Heart right ventricle (tissue), 16 donors: Measurements from ENCODE around the gene HIGD1B. TPM values are rescaled to one million over a fixed set of nuclear protein-coding genes. Genes with fewer than 3 reads are reported as not detected.
A peak's percentile ranks its signal among the peaks of the same experiment; 100 is the strongest.

ENCODE experiments used
- ATAC-seq, 8 donors: fragments of 200-7000 bp; cut with Tn5 transposase; one replicate each; pipeline ENCODE4 v1.9.1; 2020; ENCODE audit warnings: mild to moderate bottlenecking in 8 of 8, moderate library complexity in 8 of 8, moderate number of reproducible peaks in 1 of 8
- DNase-seq, 2 donors: peaks; one replicate each; pipeline ENCODE4 v3.0.0-alpha.2; 2020
- H3K27ac ChIP-seq, 10 donors: fragments of 200-600 bp; sonication (generic) in 2 of 10; one replicate each; pipeline versions ENCODE4 v1.5.0 to v1.8.0; 2020 to 2022; ENCODE audit warnings: mild to moderate bottlenecking in 3 of 10
- H3K27me3 ChIP-seq, 7 donors: fragments of 200-600 bp; one replicate each; pipeline ENCODE4 v1.8.0; 2021 to 2022; ENCODE audit warnings: mild to moderate bottlenecking in 2 of 7
- H3K36me3 ChIP-seq, 9 donors: fragments of 200-600 bp; sonication (generic) in 1 of 9; one replicate each; pipeline versions ENCODE4 v1.5.0 to v1.8.0; 2020 to 2022; ENCODE audit warnings: mild to moderate bottlenecking in 2 of 9
- H3K4me1 ChIP-seq, 9 donors: fragments of 200-600 bp; sonication (generic) in 1 of 9; one replicate each; pipeline versions ENCODE4 v1.5.0 to v1.8.0; 2020 to 2022; ENCODE audit warnings: mild to moderate bottlenecking in 4 of 9
- H3K4me3 ChIP-seq, 10 donors: fragments of 200-600 bp; sonication (generic) in 2 of 10; one replicate each; pipeline versions ENCODE4 v1.5.0 to v1.8.0; 2020 to 2022; ENCODE audit warnings: mild to moderate bottlenecking in 7 of 10, moderate library complexity in 2 of 10
- H3K9me3 ChIP-seq, 11 donors: fragments of 200-600 bp in 10 of 11; sonication (generic) in 2 of 11; one replicate each; pipeline versions ENCODE4 v1.5.0 to v1.8.0; 2013 to 2022; ENCODE audit warnings: mild to moderate bottlenecking in 2 of 11, control low read depth in 1 of 11, moderate library complexity in 1 of 11
- CTCF ChIP-seq, 9 donors: fragments of 200-600 bp; sonication (generic) in 2 of 9; IDR thresholded peaks; one replicate each; pipeline versions ENCODE4 v1.5.0 to v1.8.0; 2021 to 2022; ENCODE audit warnings: antibody characterized with exemption in 9 of 9, mild to moderate bottlenecking in 5 of 9, moderate library complexity in 1 of 9
- WGBS, 2 donors: extraction: QIAGEN DNeasy Blood & Tissue Kit; methylation state at CpG; one replicate each; pipeline ENCODE4 v1.1.7; 2013; ENCODE audit warnings: inconsistent platforms in 1 of 2; 5-methylcytosine and 5-hydroxymethylcytosine counted together
- intact Hi-C, 10 donors: fragments of 100-400 bp; cut with DNase I; formaldehyde crosslinking; loops; one replicate each; pipeline versions ENCODE4 v1.11.1 to v1.14.2; 2022
- polyA plus RNA-seq, 2 donors: library from polyadenylated mRNA; stranded (reverse); fragments of 200-250 nt; gene quantifications; one replicate each; pipeline ENCODE4 v1.2.3, GENCODE V29; 2013
- total RNA-seq, 10 donors: library from RNA; stranded (reverse); fragmentation: NEBNext Ultra II Directional in 3 of 10; extraction: Animal tissue kit (Norgen Biotek cat#: 25700) in 3 of 10; gene quantifications; one replicate each; pipeline versions ENCODE4 v1.2.1 to v1.2.4, GENCODE V29; 2021 to 2023
- donor health status: Arrhythmogenic right ventricular cardiomyopathy.
- donor health status: ischemic (EF 13 %, LVEDD 7.1; RV severe dilation, severe dysfunction).
- donor health status: healthy with polysubstance abuse.
- donor health status: DM: no; HTN: yes; CAD: no.
- donor health status: DM: no; HTN: no; CAD: no.
- donor health status: ischemic (EF 25% LVEDD 6.9; RV normal size, moderate dysfunction).
- donor health status: ischemic (EF 25% LVEDD 5.7; RV mildly dilated, moderate dysfunction).
- donor health status: healthy.
- donor health status: DM: yes; HTN: yes; CAD: no.
- donor health status: Ischemic cardiomyopathy.
- donor health status: ischemic (EF 35%, LVEDD 5.7; RV mildly dilated, moderate dysfunction).
- donor health status: nonischemic (EF 11% LVEDD 7.7; RV severe dilation, severe dysfunction).
- donor health status: DM: yes; HTN: yes; CAD: no.
- donor health status: PGD.
- donor health status: ischemic (EF 29% LVEDD 5.4; RV normal size, mild dysfunction).
- donor health status: nonischemic (EF 23%, LVEDD 6.1; RV moderate dilation, normal function).

HIGD1B gene
- total and polyA plus RNA-seq, 12 donors = 4.7 to 61.9 (median 9.4) TPM

DNA sequence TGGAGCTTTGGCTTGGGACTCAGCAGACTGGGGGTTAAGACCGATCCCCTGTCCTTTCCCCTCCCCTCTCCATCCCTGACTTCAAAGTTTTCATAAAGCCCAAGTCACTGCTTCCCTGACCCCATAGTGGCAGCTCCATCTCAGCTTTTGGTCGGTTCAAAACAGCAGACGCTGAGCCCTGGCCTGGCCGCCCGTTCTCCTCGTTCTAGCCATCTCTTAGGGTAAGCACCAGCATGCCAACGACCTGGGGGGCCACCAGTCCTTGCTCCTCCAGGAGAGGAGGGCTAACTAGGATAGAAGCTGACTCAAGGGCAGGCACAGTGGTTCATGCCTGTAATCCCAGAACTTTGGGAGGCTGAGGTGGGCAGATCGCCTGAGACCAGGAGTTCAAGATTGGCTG lies 1.5 kb upstream of the HIGD1B start:
- Histone ChIP-seq H3K4me3 (no peak overlapping the region), H3K36me3 (peaks cover 0 to 21% (median 5%) of the 10 kb centered on the region in 9 donors), H3K27ac (peak overlapping the region in 3 of 10 donors; percentile 14 to 61 (median 43)), H3K4me1 (peaks cover 0 to 33% (median 6%) of the 10 kb centered on the region in 9 donors), H3K9me3 (no peaks in the 10 kb centered on the region), H3K27me3 (no peaks in the 10 kb centered on the region)
- no peak for DNase-seq
- no peak for TF ChIP-seq CTCF (IDR thresholded peaks at IDR 0.05)
- no peak for ATAC-seq
- WGBS, 2 donors = 82 to 84% methylated on average over 8 of the region's 8 CpGs
- intact Hi-C loops = no loop called here

GRCh38 chr17:44848257-44848795 lies 643 bp downstream of the HIGD1B start:
- H3K27me3 ChIP-seq = no peaks in the 10 kb centered on the region
- H3K4me1 ChIP-seq = peaks cover 0 to 18% (median 0%) of the 10 kb centered on the region in 9 donors
- peak overlapping the region in 9 of 10 donors; percentile 1 to 48 (median 30) for H3K4me3 ChIP-seq
- intact Hi-C loops = no loop called here
- DNase-seq = peak in 1 of 2 donors; percentile 34
- peak overlapping the region; percentile 7 to 68 (median 54) for H3K27ac ChIP-seq
- ATAC-seq = no peak
- no peak for TF ChIP-seq CTCF (IDR thresholded peaks at IDR 0.05)
- 59 to 64% methylated on average over 6 of the region's 6 CpGs for WGBS, 2 donors
- no peaks in the 10 kb centered on the region for H3K9me3 ChIP-seq
- H3K36me3 ChIP-seq = peaks cover 0 to 43% (median 17%) of the 10 kb centered on the region in 9 donors

DNA sequence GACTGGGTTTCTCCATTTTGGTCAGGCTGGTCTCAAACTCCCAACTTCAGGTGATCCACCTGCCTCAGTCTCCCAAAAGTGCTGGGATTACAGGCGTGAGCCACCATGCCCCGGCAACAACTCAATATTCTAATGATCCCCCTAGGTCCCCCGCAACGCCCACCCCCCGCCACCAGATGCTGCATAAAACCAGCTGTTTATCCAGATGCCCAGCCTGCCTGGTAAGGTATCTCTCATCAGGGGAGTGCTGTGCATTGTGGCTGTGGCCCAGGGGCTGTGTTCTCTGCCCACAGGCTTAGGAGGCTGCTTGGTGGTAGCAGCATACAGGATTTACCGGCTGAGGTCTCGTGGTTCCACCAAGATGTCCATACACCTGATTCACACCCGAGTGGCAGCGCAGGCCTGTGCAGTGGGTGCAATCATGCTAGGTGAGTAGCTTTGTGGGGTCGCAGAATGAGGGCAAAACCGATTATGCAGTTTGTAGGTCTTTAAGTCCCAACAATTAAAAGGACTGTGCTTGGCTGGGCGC lies 1.3 kb downstream of the HIGD1B start:
- intact Hi-C loops = no loop called here
- DNase-seq (no peak), ATAC-seq (no peak)
- Histone ChIP-seq H3K36me3 (peaks cover 0 to 50% (median 24%) of the 10 kb centered on the region in 9 donors), H3K9me3 (no peaks in the 10 kb centered on the region), H3K27me3 (no peaks in the 10 kb centered on the region), H3K4me1 (peaks cover 0 to 18% (median 0%) of the 10 kb centered on the region in 9 donors), H3K4me3 (peak overlapping the region in 7 of 10 donors; percentile 19 to 48 (median 31)), H3K27ac (peak overlapping the region in 7 of 10 donors; percentile 29 to 69 (median 55))
- no peak for TF ChIP-seq CTCF (IDR thresholded peaks at IDR 0.05)
- WGBS, 2 donors = 89 to 93% methylated on average over 12 of the region's 12 CpGs

DNA sequence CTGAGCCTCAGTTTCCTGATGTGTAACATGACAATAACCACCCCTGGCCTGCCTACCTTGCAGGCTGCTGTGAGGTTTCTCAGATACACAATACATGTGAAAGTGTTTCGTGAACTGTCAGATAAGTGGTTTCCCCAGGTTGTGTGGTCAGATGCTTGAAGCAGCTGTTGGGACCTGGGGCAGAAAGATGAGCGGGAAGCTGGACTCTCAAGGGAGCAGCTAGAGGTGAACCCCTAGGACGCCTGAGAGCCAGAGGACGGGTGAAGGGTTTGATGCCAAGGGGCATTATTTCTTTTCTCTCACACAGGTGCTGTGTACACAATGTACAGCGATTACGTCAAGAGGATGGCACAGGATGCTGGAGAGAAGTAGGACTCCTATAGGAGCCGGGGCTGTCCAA lies 2.3 kb downstream of the HIGD1B start:
- peaks cover 0 to 16% (median 0%) of the 10 kb centered on the region in 9 donors for H3K4me1 ChIP-seq
- no peaks in the 10 kb centered on the region for H3K27me3 ChIP-seq
- no peak for DNase-seq
- H3K36me3 ChIP-seq = peaks cover 3 to 60% (median 33%) of the 10 kb centered on the region in 9 donors
- no peak for TF ChIP-seq CTCF (IDR thresholded peaks at IDR 0.05)
- peak overlapping the region in 9 of 10 donors; percentile 35 to 68 (median 53) for H3K27ac ChIP-seq
- no peak overlapping the region for H3K4me3 ChIP-seq
- intact Hi-C loops = no loop called here
- no peaks in the 10 kb centered on the region for H3K9me3 ChIP-seq
- ATAC-seq = peak in 1 of 8 donors; percentile 6
- 84 to 85% methylated on average over 7 of the region's 7 CpGs for WGBS, 2 donors
